Activated CD4-positive, alpha-beta T cell treated with anti-CD3 and anti-CD28 coated beads, Interleukin-2, amount 10 ng/mL, durations not matched to agents 7 days and 5 days (primary cell): Measurements from ENCODE around the gene PAIP2. TPM values are rescaled to one million over a fixed set of nuclear protein-coding genes. Genes with fewer than 3 reads are reported as not detected.

Experiments
- CTCF ChIA-PET: fragments of 350-600 bp; sonication (Branson Sonifier 250); formaldehyde crosslinking; loops from one replicate; lab custom pipeline; 2021; ENCODE audit warnings: antibody characterized with exemption; lab: Charles Lee
- POLR2A ChIA-PET: fragments of 350-600 bp; sonication (Branson Sonifier 250); formaldehyde crosslinking; loops from one replicate; lab custom pipeline; 2021; ENCODE audit warnings: antibody characterized with exemption; lab: Charles Lee
- DNase-seq: peaks from one replicate; pipeline ENCODE4 v3.0.0-alpha.2; 2020
- H3K27ac Mint-ChIP-seq: one replicate; pipeline ENCODE4 v1.8.0; 2021; ENCODE audit warnings: mild to moderate bottlenecking, moderate library complexity, mixed read lengths
- H3K27me3 Mint-ChIP-seq: one replicate; pipeline ENCODE4 v1.8.0; 2021; ENCODE audit warnings: mixed read lengths
- H3K36me3 Mint-ChIP-seq: one replicate; pipeline ENCODE4 v1.8.0; 2021; ENCODE audit warnings: low read depth, mixed read lengths
- H3K4me1 Mint-ChIP-seq: one replicate; pipeline ENCODE4 v1.8.0; 2021; ENCODE audit warnings: mixed read lengths
- H3K4me3 Mint-ChIP-seq: one replicate; pipeline ENCODE4 v1.8.0; 2021; ENCODE audit warnings: mild to moderate bottlenecking, moderate library complexity, mixed read lengths
- H3K9me3 Mint-ChIP-seq: one replicate; pipeline ENCODE4 v1.8.0; 2021; ENCODE audit warnings: mixed read lengths
- total RNA-seq, 2 experiments: library from RNA; stranded (reverse); gene quantifications; one replicate each; pipeline ENCODE4 v1.2.3, GENCODE V29; 2021

PAIP2 gene
- total RNA-seq, 2 experiments from 2014 or later, result 87.0 to 96.0 TPM

DNA sequence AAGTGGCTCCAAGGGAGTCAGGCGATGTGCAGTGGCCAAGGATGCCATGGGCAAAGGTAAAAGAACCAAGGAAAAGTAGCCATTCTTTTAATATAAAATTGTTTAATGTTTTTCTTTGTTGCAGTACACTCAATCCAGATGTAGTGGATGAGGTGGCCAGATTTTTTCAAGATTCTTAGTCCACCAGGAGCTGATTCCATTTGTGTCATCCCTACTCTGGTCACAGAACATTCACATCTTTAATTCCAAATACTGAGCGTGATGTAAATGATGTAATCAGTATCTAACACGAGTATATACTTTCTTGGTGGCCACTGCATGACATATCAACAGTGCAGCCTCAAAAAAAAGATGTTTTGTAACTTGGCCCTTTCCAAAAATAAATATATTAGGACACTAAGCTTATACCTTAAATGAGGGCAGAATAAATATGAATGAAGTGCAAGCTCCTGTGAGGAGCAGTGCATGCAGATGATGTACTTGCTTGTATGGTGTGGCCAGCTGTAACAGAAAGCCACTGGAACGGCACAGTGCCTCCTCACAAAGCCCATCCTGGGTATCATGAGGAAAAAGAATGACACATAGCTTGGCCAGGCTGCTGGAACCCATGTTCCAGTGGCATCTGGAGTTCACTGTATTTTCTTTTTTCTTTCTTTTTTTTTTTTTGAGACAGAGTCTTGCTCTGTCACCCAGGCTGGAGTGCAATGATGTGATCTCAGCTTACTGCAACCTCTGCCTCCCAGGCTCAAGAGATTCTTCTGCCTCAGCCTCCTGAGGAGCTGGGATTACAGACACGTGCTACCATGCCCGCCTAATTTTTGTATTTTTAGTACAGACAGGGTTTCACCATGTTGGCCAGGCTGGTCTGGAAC is 68.7 kb downstream of the PAIP2 start:
- H3K27me3 Mint-ChIP-seq, result no peaks in the 10 kb centered on the region
- no peak for DNase-seq
- ChIA-PET POLR2A (no interaction called here), CTCF (interaction anchor here (0.5 to 5.4 kb wide), 16 partner anchors 7 to 894 kb away, joined by 3 to 31 read pairs (median 4); partner anchors contain the start of genes DNAJC18, MZB1, PROB1 and SPATA24)
- no peak overlapping the region for H3K4me3 Mint-ChIP-seq
- peaks cover 42% of the 10 kb centered on the region for H3K4me1 Mint-ChIP-seq
- no peaks in the 10 kb centered on the region for H3K9me3 Mint-ChIP-seq
- peaks cover 2% of the 10 kb centered on the region for H3K36me3 Mint-ChIP-seq
- H3K27ac Mint-ChIP-seq, result no peak overlapping the region

DNA sequence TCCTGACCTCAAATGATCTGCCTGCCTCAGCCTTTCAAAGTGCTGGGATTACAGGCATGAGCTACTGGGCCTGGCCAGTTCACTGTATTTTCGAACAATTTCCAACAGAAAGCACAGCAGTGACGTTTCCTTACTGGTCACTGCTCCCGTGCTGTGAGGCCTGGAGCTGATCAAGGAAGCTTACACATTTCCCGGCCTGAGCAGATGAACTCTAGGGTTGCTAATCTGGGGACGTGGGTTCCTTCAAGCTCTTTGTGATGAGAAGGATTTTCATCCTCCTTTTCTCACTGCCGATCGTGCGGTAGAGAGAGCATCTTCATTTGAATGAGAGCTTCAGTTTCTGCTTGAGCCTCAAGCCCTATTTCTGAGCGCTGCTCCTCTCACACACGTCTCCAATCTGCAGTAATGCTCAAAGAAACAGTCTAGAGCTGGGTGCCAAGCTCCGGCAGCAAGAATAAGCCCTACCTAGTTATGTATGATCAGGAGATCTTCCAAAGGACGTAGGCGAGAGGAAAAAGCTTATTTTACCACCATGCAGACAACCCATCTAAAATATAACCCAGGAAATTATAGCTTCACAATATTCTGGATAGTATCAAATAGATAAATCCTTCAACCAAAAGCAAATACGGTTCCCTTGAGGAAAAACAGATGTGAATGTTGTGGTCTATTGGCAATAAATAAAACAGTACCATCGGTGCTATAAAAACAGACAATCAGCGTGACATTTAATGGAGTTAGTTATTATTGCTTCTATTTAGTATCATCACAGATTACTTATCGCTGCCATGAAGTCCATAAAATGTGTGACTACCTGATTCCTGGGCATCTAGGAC is 69.6 kb downstream of the PAIP2 start:
- Mint-ChIP-seq H3K4me3 (no peak overlapping the region), H3K36me3 (peaks cover 2% of the 10 kb centered on the region), H3K9me3 (no peaks in the 10 kb centered on the region), H3K27ac (no peak overlapping the region), H3K4me1 (peaks cover 50% of the 10 kb centered on the region), H3K27me3 (no peaks in the 10 kb centered on the region)
- POLR2A ChIA-PET, result interaction anchor here (0.6 kb wide), 1 partner anchor 73 kb away, joined by 5 read pairs; no protein-coding TSS in a partner anchor
- DNase-seq, result no peak
- CTCF ChIA-PET, result interaction anchor here (0.6 to 5.4 kb wide), 13 partner anchors 8 to 893 kb away, joined by 3 to 31 read pairs (median 5); partner anchors contain the start of genes DNAJC18, MZB1 and SPATA24

DNA sequence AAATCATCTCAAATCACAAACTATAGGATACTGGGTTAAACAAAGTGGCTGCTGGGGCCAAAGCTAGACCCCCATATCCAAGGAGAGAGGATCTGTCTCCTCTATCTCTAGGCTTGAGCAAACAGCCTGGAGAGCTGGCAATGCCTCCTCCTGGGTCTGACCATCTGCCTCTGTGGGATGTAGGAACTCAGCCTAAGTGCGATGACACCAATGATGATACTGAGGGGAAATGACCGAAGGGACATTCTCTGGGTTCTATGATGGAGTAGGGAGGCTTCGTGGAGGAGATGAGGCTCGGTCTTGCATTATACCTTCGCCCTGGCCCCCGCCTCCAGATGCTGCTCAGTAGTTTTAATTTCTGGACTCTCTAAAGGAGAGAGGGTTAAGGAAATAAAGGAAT is 71.5 kb downstream of the PAIP2 start:
- Mint-ChIP-seq H3K36me3 (peaks cover 5% of the 10 kb centered on the region), H3K27me3 (no peaks in the 10 kb centered on the region), H3K27ac (peak overlapping the region; percentile 76), H3K4me3 (no peak overlapping the region), H3K9me3 (no peaks in the 10 kb centered on the region), H3K4me1 (peaks cover 46% of the 10 kb centered on the region)
- POLR2A ChIA-PET, result no interaction called here
- DNase-seq, result no peak
- CTCF ChIA-PET, result interaction anchor here (1.0 to 3.5 kb wide), 4 partner anchors 10 to 84 kb away, joined by 3 to 21 read pairs (median 10); partner anchors contain the start of gene SPATA24

DNA sequence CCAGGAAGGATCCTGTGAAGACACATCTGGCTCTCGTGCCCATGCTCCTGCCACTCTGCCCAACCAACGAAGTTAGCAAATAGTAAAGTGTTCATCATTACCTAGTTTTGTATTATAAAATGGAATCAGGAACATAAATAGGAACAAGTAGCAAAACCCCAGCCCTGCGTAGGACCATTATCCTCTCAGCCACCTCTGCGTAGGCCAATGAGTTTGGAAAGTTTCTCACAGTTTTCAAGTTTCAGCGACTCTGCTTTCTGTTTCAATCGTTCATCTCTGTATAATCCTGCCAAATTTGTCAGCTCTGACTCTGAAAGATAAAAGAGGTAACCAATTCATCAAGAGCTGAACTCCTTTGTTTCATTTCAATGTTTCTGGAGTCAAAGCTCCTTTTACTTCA is 72.3 kb downstream of the PAIP2 start:
- Mint-ChIP-seq H3K4me3 (peak overlapping the region; percentile 3), H3K9me3 (no peaks in the 10 kb centered on the region), H3K27me3 (no peaks in the 10 kb centered on the region), H3K27ac (peak overlapping the region; percentile 76), H3K4me1 (peaks cover 54% of the 10 kb centered on the region), H3K36me3 (peaks cover 5% of the 10 kb centered on the region)
- CTCF ChIA-PET, result interaction anchor here (1.0 to 1.5 kb wide), 7 partner anchors 8 to 161 kb away, joined by 3 to 8 read pairs (median 4); partner anchors contain the start of gene MZB1
- POLR2A ChIA-PET, result no interaction called here
- no peak for DNase-seq

DNA sequence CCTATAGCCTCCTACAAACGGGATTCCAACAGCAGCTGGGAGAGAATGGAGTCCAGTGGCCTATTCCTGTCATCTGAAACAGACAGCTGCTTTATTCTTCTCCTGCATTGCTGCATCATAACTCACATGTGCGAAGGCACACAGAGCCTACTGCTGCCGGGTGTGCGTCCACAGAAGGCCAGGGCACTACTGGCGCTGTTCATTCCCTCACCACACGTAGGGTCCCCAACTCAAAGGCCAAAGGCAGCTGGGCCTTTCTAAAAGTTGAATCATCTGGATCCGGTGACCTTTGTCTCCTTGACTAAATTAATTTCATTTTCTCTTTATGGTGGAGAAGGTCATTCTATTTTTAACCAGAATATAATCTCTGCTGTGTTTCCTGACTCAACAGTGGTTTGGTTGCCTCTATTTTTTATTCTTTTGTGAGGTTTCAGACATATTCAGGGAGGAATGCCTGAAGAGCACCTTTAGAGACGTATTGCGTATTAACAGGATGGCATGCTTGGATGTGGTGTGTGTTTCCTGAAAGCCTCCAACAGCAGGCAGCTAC is 73.0 kb downstream of the PAIP2 start:
- Mint-ChIP-seq H3K36me3 (peaks cover 5% of the 10 kb centered on the region), H3K27ac (peak overlapping the region; percentile 76), H3K27me3 (no peaks in the 10 kb centered on the region), H3K9me3 (no peaks in the 10 kb centered on the region), H3K4me1 (peaks cover 57% of the 10 kb centered on the region), H3K4me3 (peak overlapping the region; percentile 2)
- ChIA-PET CTCF (interaction anchor here (1.0 to 1.5 kb wide), 7 partner anchors 8 to 161 kb away, joined by 3 to 8 read pairs (median 4); partner anchors contain the start of gene MZB1), POLR2A (no interaction called here)
- DNase-seq, result no peak

DNA sequence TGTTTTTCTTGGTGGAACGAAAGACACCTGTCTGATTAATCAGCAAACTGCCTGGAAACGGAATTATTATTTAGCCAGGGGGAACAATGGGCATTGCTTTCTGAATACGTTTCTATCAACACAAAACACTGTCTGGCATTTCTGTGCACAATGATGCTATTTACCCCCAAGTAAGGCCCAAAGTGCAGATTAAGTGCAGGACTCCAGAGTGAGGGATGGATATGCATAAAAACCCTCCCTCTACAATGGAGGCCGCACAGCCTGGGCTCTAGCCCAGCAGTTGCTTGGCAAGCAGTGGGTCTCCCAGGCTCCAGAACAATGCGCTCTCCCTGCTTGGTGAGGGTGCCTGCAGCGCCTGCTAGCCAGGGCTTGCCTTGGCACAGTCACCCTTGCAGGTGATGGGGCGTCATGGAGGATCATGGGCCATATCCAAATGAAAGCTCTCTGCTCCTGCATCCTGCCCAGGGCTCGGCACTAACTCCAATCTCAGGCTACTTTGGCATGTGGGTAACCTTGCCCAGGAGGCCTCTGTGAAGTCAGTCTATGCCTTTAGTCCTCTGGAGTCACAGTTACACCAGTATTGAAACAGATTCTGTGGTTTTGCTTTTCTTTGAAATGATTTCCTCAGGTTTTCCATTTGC is 73.7 kb downstream of the PAIP2 start:
- DNase-seq, result peak; percentile 40
- POLR2A ChIA-PET, result interaction anchor here (1.0 kb wide), 1 partner anchor 67 kb away, joined by 3 read pairs; the partner anchor contains the start of gene STING1
- Mint-ChIP-seq H3K4me1 (peaks cover 58% of the 10 kb centered on the region), H3K27ac (peak overlapping the region; percentile 76), H3K4me3 (peak overlapping the region; percentile 26), H3K36me3 (peaks cover 5% of the 10 kb centered on the region), H3K27me3 (no peaks in the 10 kb centered on the region), H3K9me3 (no peaks in the 10 kb centered on the region)
- CTCF ChIA-PET, result interaction anchor here (0.6 to 2.0 kb wide), 11 partner anchors 7 to 98 kb away, joined by 3 to 11 read pairs (median 4); partner anchors contain the start of genes SPATA24 and STING1

DNA sequence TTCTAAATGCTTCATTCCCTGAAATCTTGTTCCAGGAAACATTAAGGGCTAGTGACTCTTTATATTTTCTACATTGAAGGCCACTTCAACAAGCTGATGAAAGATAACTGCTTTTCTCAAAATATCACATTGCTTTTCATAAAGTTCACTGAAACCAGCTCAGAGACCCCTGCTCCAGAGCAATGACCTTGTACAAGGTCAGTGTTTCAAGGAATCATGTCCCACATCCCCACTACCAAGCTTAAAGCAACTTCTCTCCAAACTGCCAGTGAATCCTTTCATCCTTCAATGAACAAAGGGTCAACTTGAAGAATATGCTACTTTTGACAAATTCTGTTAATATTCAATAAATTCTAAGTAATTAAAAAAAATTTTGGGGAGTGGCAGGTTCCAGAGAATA is 74.2 kb downstream of the PAIP2 start:
- Mint-ChIP-seq H3K4me1 (peaks cover 58% of the 10 kb centered on the region), H3K4me3 (peak overlapping the region; percentile 26)

DNA sequence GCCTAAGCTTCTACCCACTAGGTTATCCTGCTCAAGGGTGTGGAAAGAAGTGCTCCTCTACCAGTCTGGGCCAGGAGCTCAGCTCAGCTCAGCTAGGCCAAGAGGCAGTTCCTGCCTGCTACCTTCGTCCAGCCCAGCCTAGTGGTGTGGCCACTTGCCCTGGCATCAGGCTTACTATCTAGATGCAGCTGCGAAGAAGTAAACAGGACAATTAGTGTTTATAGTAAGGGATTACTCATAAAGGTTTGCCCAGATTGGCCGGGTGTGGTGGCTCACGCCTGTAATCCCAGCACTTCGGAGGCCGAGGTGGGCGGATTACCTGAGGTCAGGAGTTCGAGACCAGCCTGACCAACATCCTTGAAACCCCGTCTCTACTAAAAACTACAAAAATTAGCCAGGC is 75.0 kb downstream of the PAIP2 start:
- Mint-ChIP-seq H3K27ac (peak overlapping the region; percentile 69), H3K4me1 (peaks cover 58% of the 10 kb centered on the region), H3K9me3 (no peaks in the 10 kb centered on the region), H3K4me3 (no peak overlapping the region), H3K27me3 (no peaks in the 10 kb centered on the region), H3K36me3 (peaks cover 5% of the 10 kb centered on the region)
- no peak for DNase-seq
- CTCF ChIA-PET, result interaction anchor here (0.9 to 2.0 kb wide), 7 partner anchors 9 to 96 kb away, joined by 3 to 11 read pairs (median 4); partner anchors contain the start of gene STING1
- POLR2A ChIA-PET, result interaction anchor here (1.0 kb wide), 1 partner anchor 66 kb away, joined by 3 read pairs; the partner anchor contains the start of gene STING1

More for the DNA sequence above, 74.2 kb downstream of the PAIP2 start:
- Mint-ChIP-seq H3K36me3 (peaks cover 5% of the 10 kb centered on the region), H3K27me3 (no peaks in the 10 kb centered on the region), H3K27ac (peak overlapping the region; percentile 76), H3K9me3 (no peaks in the 10 kb centered on the region)
- no peak for DNase-seq
- ChIA-PET CTCF (interaction anchor here (0.6 to 2.0 kb wide), 11 partner anchors 9 to 97 kb away, joined by 3 to 11 read pairs (median 4); partner anchors contain the start of genes SPATA24 and STING1), POLR2A (interaction anchor here (1.0 kb wide), 1 partner anchor 67 kb away, joined by 3 read pairs; the partner anchor contains the start of gene STING1)

DNA sequence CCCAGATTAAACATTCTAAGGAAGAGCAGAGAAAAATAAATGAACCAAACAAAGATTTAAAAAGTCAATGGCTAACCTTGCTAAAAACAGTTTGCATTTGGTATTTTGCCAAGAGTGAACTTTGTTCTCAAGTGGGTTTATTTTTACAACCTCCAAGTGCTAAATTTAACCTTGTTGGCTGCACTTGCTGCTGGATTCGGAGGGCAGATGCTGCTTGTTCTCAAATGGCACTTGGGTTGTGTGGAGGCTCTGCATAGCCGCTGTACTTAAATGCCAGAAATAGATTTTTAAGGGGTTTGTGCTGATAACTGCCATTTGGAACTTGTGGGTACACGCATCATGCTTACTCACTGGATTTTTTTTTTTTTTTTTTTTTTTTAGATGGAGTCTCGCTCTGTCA is 75.6 kb downstream of the PAIP2 start:
- peaks cover 59% of the 10 kb centered on the region for H3K4me1 Mint-ChIP-seq
- H3K27ac Mint-ChIP-seq, result no peak overlapping the region
- POLR2A ChIA-PET, result no interaction called here
- no peaks in the 10 kb centered on the region for H3K9me3 Mint-ChIP-seq
- no peak for DNase-seq
- no peaks in the 10 kb centered on the region for H3K27me3 Mint-ChIP-seq
- H3K4me3 Mint-ChIP-seq, result no peak overlapping the region
- peaks cover 6% of the 10 kb centered on the region for H3K36me3 Mint-ChIP-seq
- CTCF ChIA-PET, result interaction anchor here (0.7 to 9.4 kb wide), 6 partner anchors 8 to 788 kb away, joined by 3 to 170 read pairs (median 7); no protein-coding TSS in a partner anchor

DNA sequence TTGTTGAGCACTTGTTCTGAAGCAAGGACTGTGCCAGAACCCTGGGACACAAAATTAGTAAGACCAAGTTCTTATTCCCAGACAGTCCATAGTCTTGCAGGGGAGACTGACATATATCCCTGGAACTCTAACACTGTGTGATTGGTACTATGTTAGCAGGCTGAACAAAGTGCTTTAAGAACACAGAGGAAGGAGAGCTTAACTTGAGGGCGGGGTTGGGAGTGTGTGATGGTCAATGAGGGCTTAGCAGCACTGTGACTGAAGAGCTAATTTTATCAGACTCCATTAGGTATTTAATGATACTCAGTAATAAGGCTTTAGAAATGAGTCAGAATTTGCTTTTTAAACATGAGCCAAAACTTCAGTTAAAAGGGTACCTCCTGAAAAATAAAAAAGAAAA is 77.1 kb downstream of the PAIP2 start:
- H3K27me3 Mint-ChIP-seq, result no peaks in the 10 kb centered on the region
- peaks cover 49% of the 10 kb centered on the region for H3K4me1 Mint-ChIP-seq
- POLR2A ChIA-PET, result no interaction called here
- H3K27ac Mint-ChIP-seq, result no peak overlapping the region
- DNase-seq, result no peak
- peaks cover 11% of the 10 kb centered on the region for H3K36me3 Mint-ChIP-seq
- no peaks in the 10 kb centered on the region for H3K9me3 Mint-ChIP-seq
- CTCF ChIA-PET, result interaction anchor here (0.8 to 9.4 kb wide), 6 partner anchors 9 to 249 kb away, joined by 3 to 170 read pairs (median 6); partner anchors contain the start of gene SPATA24
- no peak overlapping the region for H3K4me3 Mint-ChIP-seq
